HG02840 (cell line): ENCODE results near the gene MIF.
"Not testable (repeated sequence)": the region's sequence is repeated elsewhere in the genome, so short reads cannot be mapped to it uniquely, and the experiment has no call there.

Experiments used
- ATAC-seq: cut with Tn5 transposase; IDR thresholded peaks from one replicate; pipeline ENCODE4 v1.9.1; 2021; ENCODE audit warnings: mild to moderate bottlenecking, moderate library complexity, moderate number of reproducible peaks; ENCODE audit not compliant: unreplicated experiment, low FRiP score

The MIF gene

DNA sequence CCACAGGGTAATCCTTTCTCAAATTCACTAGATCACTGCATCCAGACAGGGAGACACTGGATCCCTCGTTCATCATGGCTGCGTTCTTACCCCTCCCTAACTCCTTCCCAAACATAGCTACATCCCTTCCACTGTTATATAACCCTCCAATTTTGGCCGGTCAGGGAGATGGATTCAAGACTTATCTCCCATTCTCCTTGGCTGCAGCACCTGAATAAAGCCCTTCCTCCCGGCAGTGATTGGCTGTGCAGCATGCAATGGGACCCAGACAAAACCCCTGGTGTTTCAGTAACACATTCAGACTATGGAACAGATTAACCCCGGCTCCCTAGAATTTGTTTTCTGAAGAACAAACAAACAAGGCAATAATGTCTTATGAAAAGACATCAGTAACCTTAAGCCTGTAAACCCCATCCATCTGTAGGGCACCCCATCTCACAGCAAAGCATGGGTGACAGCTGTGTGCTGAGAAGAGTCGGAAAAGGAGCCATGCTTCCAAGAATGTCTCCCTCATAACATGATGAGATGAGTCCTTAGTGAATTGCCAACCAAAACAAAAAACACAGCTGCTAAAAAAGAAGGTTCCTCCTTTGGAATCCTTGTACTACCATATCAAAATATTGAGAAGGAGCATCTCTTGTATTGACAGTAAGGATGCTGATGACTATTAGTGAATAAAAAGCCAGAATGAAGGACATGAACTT lies 5.0 kb downstream of the MIF start:
- no peak for ATAC-seq

DNA sequence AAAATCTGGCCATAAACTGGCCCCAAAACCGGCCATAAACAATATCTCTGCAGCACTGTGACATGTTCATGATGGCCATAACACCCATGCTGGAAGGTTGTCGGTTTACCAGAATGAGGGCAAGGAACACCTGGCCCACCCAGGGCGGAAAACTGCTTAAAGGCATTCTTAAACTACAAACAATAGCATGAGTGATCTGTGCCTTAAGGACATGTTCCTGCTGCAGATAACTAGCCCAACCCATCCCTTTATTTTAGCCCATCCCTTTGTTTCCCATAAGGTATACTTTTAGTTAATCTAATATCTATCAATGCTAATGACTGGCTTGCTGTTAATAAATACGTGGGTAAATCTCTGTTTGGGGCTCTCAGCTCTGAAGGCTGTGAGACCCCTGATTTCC lies 6.0 kb downstream of the MIF start:
- not testable (repeated sequence) for ATAC-seq

DNA sequence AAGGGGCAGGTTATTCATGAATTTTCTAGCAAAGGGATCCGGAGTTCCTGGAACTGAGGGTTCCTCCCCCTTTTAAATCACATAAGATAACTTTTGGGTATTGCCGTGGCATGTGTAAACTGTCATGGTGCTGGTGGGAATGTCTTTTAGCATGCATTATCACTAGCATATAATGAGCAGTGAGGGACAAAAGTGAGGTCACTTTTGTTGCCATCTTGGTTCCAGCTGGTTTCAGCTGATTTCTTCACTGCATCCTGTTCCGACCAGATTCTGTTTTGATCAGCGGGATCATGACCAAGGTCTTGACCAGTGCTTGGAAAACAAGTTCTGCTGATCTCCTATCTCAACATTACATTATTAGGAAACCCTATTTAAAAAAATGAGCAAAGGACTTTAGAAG lies 7.4 kb downstream of the MIF start:
- ATAC-seq: no peak

DNA sequence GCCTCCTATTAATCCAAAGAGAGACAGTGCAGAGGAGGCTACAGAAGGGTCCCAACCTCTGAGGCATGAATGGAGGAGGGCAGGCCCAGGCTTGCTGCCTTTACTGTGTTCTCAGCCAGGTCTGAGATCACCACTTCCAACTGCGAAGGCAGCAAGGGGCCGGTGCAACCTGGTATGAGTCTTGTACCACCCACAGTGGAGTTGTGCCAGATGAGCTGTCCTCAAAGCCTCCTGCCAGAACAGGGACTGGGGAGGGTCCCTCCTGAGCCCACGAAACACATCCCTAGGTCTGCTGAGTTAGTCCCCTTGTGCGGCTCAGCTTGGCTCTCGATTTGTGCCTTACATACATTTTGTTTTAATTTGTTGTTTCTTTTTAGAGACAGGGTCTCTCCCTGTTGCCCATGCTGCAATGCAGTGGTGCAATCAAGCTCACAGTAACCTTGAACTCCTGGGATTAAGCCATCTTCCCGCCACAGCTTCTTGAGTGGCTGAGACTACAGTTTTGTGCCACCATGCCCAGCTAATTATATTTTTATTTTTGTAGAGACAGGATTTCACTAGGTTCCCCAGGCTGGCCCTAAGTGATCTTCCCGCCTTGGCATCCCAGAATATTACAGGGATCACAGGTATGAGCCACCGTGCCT lies 9.3 kb downstream of the MIF start:
- no peak for ATAC-seq

DNA sequence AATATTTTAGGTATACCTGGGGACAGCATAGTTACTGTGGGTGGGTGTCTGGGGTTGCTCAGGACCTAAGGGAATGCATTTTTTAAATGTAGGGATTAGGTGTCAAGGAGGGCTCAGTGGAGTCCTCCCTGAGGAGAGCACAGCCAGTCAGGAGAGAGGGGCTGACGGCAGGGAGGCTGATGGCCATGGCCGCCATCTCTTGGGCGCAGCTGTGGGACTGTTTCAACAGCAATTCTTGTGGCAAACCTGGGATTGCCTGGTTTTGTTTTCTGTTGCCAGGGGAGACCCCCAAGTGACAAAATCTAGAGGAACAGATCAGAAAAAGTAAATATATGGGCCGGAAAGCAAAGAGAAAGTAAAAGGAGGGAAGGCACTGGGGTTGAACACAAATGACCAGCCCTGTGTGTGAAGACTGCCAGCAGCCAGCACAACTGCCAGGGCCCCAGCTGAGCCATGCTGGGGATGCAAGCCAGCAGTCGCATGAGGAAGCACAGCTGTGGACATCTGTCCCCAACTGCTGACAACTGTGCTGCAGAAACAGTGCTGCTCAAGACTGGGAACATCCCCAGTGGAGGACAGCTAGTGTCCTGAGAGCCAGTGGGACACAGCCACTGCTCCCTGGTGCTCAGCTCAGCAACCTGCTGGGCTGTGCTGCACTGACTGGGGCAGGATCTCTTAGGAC lies 10.5 kb downstream of the MIF start:
- no peak for ATAC-seq

DNA sequence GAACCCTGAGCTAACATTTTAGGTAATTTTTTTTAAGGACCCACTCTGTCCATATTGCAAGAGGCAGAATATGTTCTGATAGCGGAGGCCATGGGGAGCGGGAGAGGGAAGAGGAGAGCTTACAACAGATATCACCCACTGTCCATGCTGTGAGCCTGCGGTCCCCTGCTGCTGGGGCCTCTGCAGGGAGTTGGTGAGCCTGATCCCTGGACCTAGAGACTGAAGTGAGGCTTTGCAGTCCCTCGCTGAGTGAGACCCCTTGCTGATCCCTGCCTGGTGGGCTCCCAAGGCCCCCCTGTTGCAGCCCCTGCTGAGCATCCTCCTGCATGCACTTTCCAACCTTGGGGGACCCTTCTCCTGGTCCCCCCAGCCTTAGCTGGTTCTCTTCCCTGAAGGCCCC lies 12.5 kb downstream of the MIF start:
- no peak for ATAC-seq

DNA sequence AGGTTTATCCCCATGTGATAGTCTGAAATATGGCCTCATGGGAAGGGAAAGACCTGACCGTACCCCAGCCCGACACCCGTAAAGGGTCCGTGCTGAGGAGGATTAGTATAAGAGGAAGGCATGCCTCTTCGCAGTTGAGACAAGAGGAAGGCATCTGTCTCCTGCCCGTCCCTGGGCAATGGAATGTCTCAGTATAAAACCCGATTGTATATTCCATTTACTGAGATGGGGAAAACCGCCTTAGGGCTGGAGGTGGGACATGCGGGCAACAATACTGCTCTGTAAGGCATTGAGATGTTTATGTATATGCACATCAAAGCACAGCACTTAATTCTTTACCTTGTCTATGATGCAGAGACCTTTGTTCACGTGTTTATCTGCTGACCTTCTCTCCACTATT lies 13.2 kb downstream of the MIF start:
- ATAC-seq: not testable (repeated sequence)

DNA sequence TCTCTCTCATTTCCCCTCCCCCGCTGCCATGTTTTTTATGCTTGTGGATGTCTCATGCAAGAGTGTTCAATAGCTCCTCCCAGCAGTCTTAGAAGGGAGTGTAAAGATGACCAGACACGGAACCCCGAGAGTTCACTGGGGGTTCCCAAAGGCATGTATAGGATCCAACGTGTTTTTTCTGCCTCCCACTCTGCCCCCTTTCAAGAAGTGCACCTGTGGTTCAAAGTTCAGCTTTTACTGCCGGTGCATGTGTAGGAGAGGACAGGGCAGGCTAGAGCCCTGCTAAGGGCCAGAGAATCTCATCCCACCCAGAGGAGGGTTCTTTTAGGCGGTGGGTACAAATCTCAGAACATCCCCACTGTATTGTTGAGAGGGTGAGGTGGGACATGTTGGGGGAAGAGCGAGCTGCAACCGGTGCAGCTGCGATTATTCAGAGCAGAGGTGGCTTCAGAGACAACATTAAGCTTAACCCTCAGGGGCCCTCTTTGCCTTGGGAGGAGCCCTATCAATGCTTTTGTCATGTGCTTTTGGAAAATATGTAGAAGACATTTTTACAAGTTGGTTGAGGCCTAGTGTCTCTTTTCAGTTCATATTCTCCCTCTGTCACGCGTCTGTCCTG lies 14.5 kb downstream of the MIF start:
- no peak for ATAC-seq

DNA sequence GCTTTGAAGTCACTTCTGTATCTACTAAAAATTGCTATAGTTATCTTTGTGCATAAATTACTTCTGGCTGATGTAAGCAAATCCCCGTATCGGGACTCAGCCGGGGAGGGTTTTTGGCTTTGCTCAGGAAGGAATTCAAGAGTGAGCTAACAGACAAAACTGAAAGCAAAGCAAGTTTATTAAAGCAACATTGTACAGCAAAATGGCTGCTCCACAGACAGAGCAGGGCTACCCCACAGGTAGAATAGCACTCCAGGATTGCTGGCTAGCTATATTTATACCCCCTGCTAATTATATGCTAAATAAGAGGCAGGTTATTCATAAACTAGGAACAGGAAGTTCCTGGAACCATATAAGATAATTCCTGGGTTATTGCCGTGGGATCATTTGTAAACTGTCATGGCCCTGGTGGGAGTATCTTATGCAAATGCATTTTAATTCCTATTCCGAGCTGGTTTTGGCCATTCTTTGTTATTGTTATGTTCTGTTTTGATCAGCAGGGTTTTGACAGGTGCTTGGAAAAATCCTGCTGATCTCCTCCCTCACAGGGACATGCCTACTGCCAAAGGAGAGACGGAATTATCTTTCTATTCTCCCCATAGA lies 15.2 kb downstream of the MIF start:
- no peak for ATAC-seq

DNA sequence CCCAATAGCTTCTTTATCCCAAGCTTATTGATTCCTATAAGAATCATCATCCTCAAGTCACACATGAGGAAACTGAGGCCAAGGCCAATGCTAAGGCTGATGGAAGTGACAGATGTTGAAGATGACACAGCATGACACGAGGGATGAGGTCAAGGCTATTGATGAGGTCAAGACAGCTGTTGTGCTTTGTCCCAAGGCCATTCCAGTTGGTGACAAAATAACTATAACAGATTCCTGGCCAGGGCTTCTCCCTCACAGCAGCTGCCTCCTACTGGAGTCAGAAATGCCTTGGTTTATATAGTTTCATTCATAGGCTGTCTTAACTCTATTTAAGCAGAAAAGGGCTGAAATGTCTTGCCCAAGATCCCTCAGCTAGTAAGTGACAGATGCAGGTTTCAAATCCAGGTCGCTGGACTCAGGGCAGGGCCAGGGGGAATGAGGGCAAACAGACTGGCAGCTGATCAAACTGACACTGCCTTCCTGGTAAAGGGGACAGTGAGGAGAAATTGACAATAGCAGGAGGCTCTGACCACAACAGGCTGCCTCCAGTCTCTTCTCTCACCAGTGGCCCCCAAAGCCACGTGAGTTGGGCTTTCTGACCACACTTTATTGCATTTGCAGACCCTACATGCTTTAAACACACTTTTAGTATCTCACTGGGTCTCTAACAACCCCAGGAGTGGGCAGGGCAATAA lies 16.5 kb downstream of the MIF start:
- no peak for ATAC-seq

DNA sequence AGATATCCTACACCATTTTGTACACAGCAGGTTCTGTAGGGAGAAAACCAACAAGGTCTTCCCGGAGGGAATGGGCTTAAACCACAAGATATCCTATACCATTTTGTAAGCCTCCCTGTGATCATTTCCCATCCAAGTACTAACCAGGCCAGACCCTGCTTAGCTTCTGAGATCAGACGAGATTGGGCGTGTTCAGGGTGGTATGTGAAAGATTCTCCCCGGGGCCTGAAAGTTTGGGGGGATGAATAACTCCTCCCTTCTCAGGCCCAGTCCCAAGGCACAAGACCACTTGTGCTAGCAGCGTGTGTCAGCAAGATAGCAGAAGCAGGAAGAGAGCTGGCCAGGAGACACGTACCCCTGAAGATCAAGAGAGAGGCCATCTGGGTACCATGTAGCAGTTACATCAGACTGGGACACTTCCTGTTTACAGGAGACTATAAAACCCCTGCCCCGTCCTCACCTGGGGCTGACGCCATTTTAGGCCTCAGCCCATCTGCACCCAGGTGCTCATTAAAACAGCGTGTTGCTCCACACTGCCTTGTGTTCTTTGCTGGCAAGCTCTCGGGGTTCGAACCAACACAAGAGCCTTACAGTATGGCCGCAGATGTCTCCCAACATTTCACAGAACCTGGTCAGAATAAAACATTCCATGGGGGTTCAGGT lies 17.3 kb downstream of the MIF start:
- ATAC-seq: no peak

DNA sequence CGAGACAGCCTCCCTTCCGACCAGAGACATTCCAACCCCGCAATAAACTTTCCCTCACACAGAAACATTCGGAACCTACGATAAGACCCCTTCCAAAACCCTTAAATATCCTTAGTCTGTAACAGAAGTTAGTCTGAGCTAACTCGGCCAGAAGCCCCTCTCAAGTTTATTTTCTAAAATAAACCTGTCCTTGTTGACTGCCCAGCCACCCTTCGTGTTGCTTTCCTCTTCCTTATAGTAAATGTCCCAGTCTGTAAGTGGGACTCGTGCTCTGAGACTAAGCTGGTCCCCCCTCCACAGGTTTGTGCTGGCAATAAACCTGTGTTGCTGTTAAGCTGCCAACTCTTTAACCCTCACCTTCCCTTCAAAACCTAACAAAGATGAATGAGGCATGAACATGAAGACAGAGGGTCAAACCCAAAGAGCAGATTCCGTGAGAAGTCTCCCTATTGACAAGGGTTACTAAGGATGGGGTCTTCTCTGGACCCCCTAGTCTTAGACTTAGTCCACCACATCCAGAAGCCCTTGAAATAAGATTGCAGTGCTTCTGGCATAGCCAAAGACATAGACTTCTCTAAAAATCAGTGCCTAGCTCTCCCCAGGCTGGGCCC lies 18.2 kb downstream of the MIF start:
- ATAC-seq: no peak

DNA sequence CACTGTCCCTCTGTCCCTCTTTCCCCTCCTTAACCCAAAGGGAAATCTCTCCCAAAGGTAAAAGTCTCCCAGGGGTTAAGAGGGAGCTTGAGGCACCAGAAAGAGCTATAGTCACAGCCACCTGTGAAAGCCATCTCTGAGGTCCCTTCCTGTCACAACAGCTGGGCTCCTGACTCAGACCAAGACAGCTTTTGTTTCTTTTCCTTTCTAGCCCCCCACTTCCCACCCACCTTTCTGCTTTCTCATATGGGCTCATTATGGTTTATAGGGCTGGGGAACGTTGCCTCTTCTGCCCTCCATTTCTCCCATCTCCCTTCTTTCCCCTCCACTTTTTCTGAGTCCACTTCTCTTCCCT lies 19.1 kb downstream of the MIF start:
- no peak for ATAC-seq

DNA sequence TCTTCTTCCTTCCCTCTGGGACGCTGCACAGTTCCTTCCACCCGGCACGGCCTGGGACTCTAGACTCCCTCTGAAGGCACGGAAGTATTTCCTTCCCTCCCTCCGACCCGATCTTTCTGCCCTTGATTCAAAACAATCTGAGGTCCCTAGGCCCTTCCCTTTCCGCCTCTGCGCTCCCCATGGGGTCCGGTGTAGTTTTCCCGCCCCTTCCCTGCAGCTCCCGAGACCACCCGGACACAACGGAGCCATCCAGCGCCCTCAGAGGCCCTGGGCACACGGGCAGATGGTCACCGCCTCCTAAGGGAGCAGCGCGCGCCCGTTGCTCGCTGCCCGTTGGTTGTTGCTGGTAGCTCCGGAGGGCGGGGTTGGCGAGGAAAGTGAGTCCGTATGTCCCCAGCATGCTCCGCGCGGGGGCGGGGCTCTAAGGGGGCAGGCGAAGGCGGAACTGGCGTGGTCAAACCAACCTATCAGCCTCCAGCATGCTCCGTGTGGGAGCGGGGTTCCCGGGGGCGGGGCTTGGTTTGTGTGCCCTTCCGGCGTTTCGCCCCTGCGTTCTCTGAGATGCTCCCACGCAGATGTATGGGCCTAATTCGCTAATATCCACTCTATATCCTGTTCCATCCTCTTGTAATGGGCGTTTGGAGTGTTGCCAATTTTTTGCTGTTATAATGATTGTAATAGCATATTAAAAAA lies 19.6 kb downstream of the MIF start:
- peak; percentile 97 for ATAC-seq

DNA sequence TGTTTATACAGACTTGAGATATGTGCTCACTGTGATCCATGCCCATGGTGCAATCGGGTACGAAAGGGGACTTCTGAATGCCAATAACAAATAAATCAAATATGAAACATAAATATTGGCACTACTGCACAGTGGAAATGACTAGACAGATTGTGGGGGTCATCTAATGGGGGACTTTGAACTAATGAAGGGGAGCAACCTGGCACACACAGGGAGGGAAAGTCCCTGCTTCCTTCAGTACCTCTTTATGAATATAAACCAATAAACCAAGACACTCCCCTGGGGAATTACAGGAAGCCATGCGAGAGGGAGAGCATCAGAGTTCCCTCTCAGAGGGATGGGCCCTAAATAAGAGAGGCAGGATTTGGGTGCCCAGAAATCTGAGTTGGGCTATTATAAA lies 21.1 kb downstream of the MIF start:
- ATAC-seq: no peak

DNA sequence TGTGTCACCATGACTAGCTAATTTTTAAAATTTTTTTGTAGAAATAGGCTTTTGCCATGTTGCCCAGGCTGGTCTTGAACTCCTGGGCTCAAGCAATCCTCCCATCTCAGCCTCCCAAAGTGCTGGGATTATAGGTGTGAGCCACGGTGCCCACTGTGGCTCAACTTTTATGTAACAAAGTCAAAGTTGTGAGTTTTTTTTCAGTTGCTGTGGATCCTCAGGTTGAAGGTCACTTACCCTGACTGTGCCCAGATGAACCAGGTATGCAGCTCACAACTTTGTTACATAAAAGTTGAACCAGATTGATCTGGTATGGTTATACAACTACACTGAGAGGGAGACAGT lies 26.1 kb downstream of the MIF start:
- ATAC-seq: not testable (repeated sequence)

DNA sequence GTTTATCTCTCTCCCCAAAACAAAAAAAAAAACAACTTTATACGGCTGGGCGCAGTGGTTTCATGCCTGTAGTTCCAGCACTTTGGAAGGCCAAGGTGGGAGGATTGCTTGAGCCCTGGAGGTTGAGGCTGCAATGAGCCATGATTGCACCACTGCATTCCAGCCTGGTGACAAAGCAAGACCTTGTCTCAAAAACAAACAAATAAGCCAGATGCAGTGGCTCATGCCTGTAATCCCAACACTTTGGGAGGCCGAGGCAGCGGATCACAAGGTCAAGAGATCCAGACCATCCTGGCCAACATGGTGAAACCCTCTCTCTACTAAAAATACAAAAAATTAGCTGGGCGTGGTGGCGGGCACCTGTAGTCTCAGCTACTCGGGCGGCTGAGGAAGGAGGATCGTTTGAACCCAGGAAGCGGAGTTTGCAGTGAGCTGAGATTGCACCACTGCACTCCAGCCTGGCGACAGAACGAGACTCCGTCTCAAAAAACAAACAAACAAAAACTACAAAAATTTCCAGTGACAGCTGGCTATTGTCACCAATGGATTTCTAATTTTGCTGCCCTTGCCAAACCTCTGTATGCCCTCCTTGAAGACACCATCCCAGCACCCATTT lies 27.5 kb downstream of the MIF start:
- not testable (repeated sequence) for ATAC-seq

DNA sequence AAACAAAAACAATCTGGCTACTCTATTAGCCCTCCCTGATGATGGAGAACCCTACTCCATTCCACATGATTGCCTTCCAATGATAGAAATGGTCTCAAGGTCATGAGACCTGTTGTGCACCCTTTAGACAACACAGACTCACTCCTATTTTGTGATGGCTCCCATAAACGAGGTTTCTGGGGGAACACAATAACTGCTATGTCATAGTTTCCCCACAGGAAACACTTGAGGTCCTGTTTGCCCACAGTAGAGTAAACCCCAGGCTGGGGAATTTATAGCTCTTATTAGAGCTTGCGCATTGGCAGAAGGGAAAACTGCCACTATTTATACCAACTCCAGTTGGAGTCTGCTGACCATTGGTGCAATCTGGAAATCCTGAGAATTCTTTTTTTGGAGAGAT lies 28.7 kb downstream of the MIF start:
- no peak for ATAC-seq
